Measurements from ENCODE around the gene TPRG1L. TPM values are rescaled to one million over a fixed set of nuclear protein-coding genes. Genes with fewer than 3 reads are reported as not detected.

The TPRG1L gene
- total and polyA plus RNA-seq, 10 of the 15 experiments (the other 5 are each of a cell fraction or from before 2014, with no cell fraction given): 1.5 to 16.5 (median 8.0) TPM

DNA sequence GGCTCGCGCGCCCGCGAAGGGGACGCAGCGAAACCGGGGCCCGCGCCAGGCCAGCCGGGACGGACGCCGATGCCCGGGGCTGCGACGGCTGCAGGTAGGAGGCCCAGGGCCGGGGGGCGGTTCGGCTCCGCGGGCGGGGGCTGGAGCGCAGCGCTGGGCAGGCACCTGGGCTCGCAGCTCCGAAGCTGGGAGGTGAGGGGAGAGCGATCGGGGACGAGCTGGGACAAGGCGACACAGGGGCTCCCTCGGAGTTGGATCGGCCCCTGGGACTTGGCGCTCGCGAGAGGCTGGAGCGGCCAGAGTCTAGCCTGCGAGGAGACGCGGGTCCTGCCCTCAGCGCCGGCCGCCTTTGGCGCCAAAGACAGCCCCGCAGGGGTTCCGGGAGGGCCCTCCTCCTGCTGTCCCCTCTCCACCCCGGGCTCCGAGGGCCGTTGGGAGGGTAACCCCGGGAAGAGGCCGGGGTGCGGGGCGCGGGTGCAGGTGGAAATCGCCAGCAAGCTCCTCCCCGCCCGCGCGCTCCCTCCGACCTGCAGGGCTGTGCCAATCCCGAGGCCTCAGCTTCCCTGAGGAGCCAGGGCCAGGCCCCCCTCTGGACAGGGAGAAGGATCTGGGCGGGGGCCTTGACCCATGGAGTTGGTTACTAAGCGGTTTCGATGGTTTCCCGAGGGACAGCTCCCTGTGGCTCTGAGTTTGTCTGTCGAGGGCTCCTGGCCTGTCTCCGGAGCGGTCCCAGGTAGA, 27.9 kb downstream of the TPRG1L start (continued):
- TF ChIP-seq EED (IDR thresholded peaks at IDR 0.05; ENCODE audit: low read depth): peak; percentile 37; the same call in 1 of the 2 replicates
- TF ChIP-seq IKZF2 (IDR thresholded peaks at IDR 0.05): peak; percentile 13 to 42; a peak in 3 of 4 replicates
- no peak for TF ChIP-seq ZNF274 (IDR thresholded peaks at IDR 0.05; ENCODE audit: insufficient read depth, insufficient read length)
- TF ChIP-seq HDAC2 (IDR thresholded peaks at IDR 0.05): no peak
- TF ChIP-seq BRCA1 (IDR thresholded peaks at IDR 0.05; ENCODE audit: low read depth, low read length): no peak
- TF ChIP-seq, protein P1, sequence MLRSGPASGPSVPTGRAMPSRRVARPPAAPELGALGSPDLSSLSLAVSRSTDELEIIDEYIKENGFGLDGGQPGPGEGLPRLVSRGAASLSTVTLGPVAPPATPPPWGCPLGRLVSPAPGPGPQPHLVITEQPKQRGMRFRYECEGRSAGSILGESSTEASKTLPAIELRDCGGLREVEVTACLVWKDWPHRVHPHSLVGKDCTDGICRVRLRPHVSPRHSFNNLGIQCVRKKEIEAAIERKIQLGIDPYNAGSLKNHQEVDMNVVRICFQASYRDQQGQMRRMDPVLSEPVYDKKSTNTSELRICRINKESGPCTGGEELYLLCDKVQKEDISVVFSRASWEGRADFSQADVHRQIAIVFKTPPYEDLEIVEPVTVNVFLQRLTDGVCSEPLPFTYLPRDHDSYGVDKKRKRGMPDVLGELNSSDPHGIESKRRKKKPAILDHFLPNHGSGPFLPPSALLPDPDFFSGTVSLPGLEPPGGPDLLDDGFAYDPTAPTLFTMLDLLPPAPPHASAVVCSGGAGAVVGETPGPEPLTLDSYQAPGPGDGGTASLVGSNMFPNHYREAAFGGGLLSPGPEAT (IDR thresholded peaks at IDR 0.05; ENCODE audit: low read depth): no peak

DNA sequence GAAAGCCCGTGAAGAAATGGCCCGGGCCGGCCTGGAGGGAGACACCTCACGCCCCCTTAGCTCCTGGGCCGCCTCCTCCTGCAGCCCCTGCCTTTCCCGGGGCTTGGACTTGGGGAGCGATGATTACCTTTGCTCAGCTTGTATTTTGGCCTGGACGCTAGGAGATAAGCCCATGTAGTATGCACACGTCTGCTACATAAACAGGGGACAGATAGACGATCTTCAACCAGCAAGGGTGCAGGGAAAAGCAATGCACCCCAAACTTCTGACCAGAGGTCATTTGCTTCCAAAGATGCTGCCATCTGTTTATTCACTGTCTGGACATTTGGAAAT, 28.4 kb downstream of the TPRG1L start:
- TSS peak; percentile 26 for BruUV-seq (replicated peaks)
- POLR2A ChIA-PET: interaction anchor here (0.6 to 11.3 kb wide), 5 partner anchors 13 to 1076 kb away, joined by 3 to 184 read pairs (median 29); no protein-coding TSS in a partner anchor
- H2AFZ ChIP-seq (ENCODE audit: control insufficient read depth, low read depth, low read length): peak overlapping the region; percentile 44
- H3K79me2 ChIP-seq (ENCODE audit: control insufficient read depth, insufficient read depth, low read length): peaks cover 79% of the 10 kb centered on the region
- peaks cover 0 to 2% of the 10 kb centered on the region in 2 experiments; a peak in 2 of 4 replicates for H3K36me3 ChIP-seq (ENCODE audit: control insufficient read depth in 2 of 2, insufficient read depth in 2 of 2, low read length in 1 of 2)
- peak overlapping the region; percentile 82 for H3K9ac ChIP-seq (ENCODE audit: control insufficient read depth, insufficient read depth, low read length)
- CTCF ChIA-PET: interaction anchor here (0.8 to 7.7 kb wide), 7 partner anchors 11 to 71 kb away, joined by 3 to 91 read pairs (median 4); no protein-coding TSS in a partner anchor
- H3K9me3 ChIP-seq (replicated peaks; ENCODE audit: control insufficient read depth, insufficient read depth, low read length): no peaks in the 10 kb centered on the region
- no peaks in the 10 kb centered on the region for H3K27me3 ChIP-seq (replicated peaks in 1 of 2; ENCODE audit: control insufficient read depth in 2 of 2, insufficient read depth in 2 of 2, low read length in 1 of 2)
- DNase-seq (ENCODE audit: low read depth, low spot score) (no peak), ATAC-seq (no peak), FAIRE-seq (no peak)
- H3K4me2 ChIP-seq (ENCODE audit: control insufficient read depth, insufficient read depth): peak overlapping the region; percentile 75
- H3K27ac ChIP-seq (ENCODE audit: control insufficient read depth, insufficient read depth): peak overlapping the region; percentile 66
- in situ Hi-C loops (cut with MboI): no loop called here
- 33% methylated on average over 10 of the region's 10 CpGs for WGBS (ENCODE audit: insufficient coverage, insufficient replicate concordance, low lambda C conversion rate, missing lambda C conversion rate)
- RAD21 ChIA-PET (ENCODE audit: unreplicated experiment): interaction anchor here (1.3 to 6.3 kb wide), 4 partner anchors 13 to 68 kb away, joined by 3 to 117 read pairs (median 48); no protein-coding TSS in a partner anchor
- H4K20me1 ChIP-seq (ENCODE audit: control insufficient read depth, insufficient read depth): no peaks in the 10 kb centered on the region
- H3K4me1 ChIP-seq (ENCODE audit: control insufficient read depth, insufficient read depth, low read length): peaks cover 38% of the 10 kb centered on the region
- H3K4me3 ChIP-seq: peak overlapping the region; percentile 82
- SMC1A ChIA-PET (ENCODE audit: uncharacterized antibody, unreplicated experiment): interaction anchor here (5.8 to 7.7 kb wide), 3 partner anchors 13 to 24 kb away, joined by 53 to 117 read pairs (median 65); no protein-coding TSS in a partner anchor
- intact Hi-C loops (cut with micrococcal nuclease; ENCODE audit: unreplicated experiment): no loop called here
- TF ChIP-seq SIN3A (IDR thresholded peaks at IDR 0.05; ENCODE audit: low read depth, low read length): no peak
- TF ChIP-seq, protein P2, sequence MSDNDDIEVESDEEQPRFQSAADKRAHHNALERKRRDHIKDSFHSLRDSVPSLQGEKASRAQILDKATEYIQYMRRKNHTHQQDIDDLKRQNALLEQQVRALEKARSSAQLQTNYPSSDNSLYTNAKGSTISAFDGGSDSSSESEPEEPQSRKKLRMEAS (IDR thresholded peaks at IDR 0.05; ENCODE audit: low read depth, low read length): no peak
- TF ChIP-seq JUNB (IDR thresholded peaks at IDR 0.05): no peak
- no peak for TF ChIP-seq TCF3 (IDR thresholded peaks at IDR 0.05; ENCODE audit: borderline replicate concordance, insufficient read depth, low read depth, low read length)
- TF ChIP-seq ZSCAN29 (IDR thresholded peaks at IDR 0.05): no peak
- no peak for TF ChIP-seq EZH2 (IDR thresholded peaks at IDR 0.05; ENCODE audit: borderline replicate concordance, control insufficient read depth, low read depth, low read length)
- no peak for TF ChIP-seq EP300 (IDR thresholded peaks at IDR 0.05; ENCODE audit: borderline replicate concordance in 1 of 2, control insufficient read depth in 1 of 2, low read depth in 2 of 2, low read length in 2 of 2)
- no peak for TF ChIP-seq STAT3 (IDR thresholded peaks at IDR 0.05; ENCODE audit: low read depth, low read length)
- TF ChIP-seq SUZ12 (IDR thresholded peaks at IDR 0.05; ENCODE audit: unreplicated experiment): no peak
- TF ChIP-seq SMAD1 (IDR thresholded peaks at IDR 0.05; ENCODE audit: low read depth, partially characterized antibody): no peak
- TF ChIP-seq, protein P3, sequence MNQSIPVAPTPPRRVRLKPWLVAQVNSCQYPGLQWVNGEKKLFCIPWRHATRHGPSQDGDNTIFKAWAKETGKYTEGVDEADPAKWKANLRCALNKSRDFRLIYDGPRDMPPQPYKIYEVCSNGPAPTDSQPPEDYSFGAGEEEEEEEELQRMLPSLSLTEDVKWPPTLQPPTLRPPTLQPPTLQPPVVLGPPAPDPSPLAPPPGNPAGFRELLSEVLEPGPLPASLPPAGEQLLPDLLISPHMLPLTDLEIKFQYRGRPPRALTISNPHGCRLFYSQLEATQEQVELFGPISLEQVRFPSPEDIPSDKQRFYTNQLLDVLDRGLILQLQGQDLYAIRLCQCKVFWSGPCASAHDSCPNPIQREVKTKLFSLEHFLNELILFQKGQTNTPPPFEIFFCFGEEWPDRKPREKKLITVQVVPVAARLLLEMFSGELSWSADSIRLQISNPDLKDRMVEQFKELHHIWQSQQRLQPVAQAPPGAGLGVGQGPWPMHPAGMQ (IDR thresholded peaks at IDR 0.05; ENCODE audit: borderline replicate concordance): no peak
- TF ChIP-seq ZNF217 (IDR thresholded peaks at IDR 0.05): no peak
- no peak for TF ChIP-seq MYB (IDR thresholded peaks at IDR 0.05; ENCODE audit: borderline replicate concordance, low read depth, low read length)

Measured in GM12878 (cell line).